SK-N-SH (cell line): Measurements from ENCODE around the gene HMOX1. TPM values are rescaled to one million over a fixed set of nuclear protein-coding genes. Genes with fewer than 3 reads are reported as not detected.

ENCODE experiments used
- CTCF ChIA-PET: fragments of 300-600, 350-600 bp; formaldehyde crosslinking; extraction: SDS; loops from one replicate; lab custom pipeline; 2021; lab: Yijun Ruan, JAX
- POLR2A ChIA-PET: fragments of 350-600 bp; sonication (Branson Sonifier 250); formaldehyde crosslinking; extraction: SDS; loops from one replicate; lab custom pipeline; 2020; ENCODE audit warnings: antibody characterized with exemption, inconsistent platforms; lab: Yijun Ruan, JAX
- DNase-seq: peaks from one replicate; pipeline ENCODE4 v3.0.0; 2012
- H2AFZ ChIP-seq: fragments of 200-600 bp; sonication (generic); 2 replicates; pipeline ENCODE4 v1.8.1; 2016; ENCODE audit warnings: antibody characterized with exemption, mild to moderate bottlenecking, low read depth
- H3F3A ChIP-seq: fragments of 200-600 bp; sonication (generic); replicated peaks from 2 replicates; pipeline ENCODE3; 2016; ENCODE audit warnings: antibody characterized with exemption, mild to moderate bottlenecking; ENCODE audit not compliant: insufficient read depth
- H3K27ac ChIP-seq, 2 experiments: fragments of 200-500 bp in 1 of 2; fragments of 200-600 bp in 1 of 2; sonication (Bioruptor generic) in 1 of 2; sonication (generic), shearing (Covaris generic) in 1 of 2; 2 replicates each; pipeline versions ENCODE4 v1.5.1 to v1.6.1; 2014 to 2016; ENCODE audit warnings: low read depth in 2 of 2, inconsistent platforms in 1 of 2, low read length in 1 of 2, mild to moderate bottlenecking in 1 of 2, mixed read lengths in 1 of 2
- H3K27me3 ChIP-seq: fragments of 200-600 bp; sonication (generic), shearing (Covaris generic); 2 replicates; pipeline ENCODE4 v1.6.1; 2016; ENCODE audit warnings: mixed run types; ENCODE audit not compliant: insufficient read depth
- H3K36me3 ChIP-seq, 2 experiments: fragments of 200-500 bp in 1 of 2; fragments of 200-600 bp in 1 of 2; sonication (Bioruptor generic) in 1 of 2; sonication (generic) in 1 of 2; replicated peaks in 1 of 2; 2 replicates each; pipeline versions ENCODE3 to v1.5.1; 2014 to 2016; ENCODE audit warnings: low read length in 1 of 2, mild to moderate bottlenecking in 1 of 2; ENCODE audit not compliant: insufficient read depth in 2 of 2, control insufficient read depth in 1 of 2
- H3K4me1 ChIP-seq, 2 experiments: fragments of 200-500 bp in 1 of 2; fragments of 200-600 bp in 1 of 2; sonication (Bioruptor generic) in 1 of 2; sonication (generic), shearing (Covaris generic) in 1 of 2; 2 replicates each; pipeline versions ENCODE4 v1.5.1 to v1.6.1; 2014 to 2016; ENCODE audit warnings: low read depth in 1 of 2, low read length in 1 of 2, mixed run types in 1 of 2; ENCODE audit not compliant: insufficient read depth in 2 of 2, control insufficient read depth in 1 of 2
- H3K4me2 ChIP-seq: fragments of 200-600 bp; sonication (generic), shearing (Covaris generic); 2 replicates; pipeline ENCODE4 v1.6.1; 2017; ENCODE audit warnings: mixed run types
- H3K4me3 ChIP-seq, 2 experiments: fragments of 200-500 bp in 1 of 2; fragments of 200-600 bp in 1 of 2; sonication (Bioruptor generic) in 1 of 2; sonication (generic), shearing (Covaris generic) in 1 of 2; 2 replicates each; pipeline versions ENCODE4 v1.5.1 to v1.8.1; 2014 to 2016; ENCODE audit warnings: low read depth in 2 of 2, inconsistent platforms in 1 of 2, low read length in 1 of 2, mild to moderate bottlenecking in 1 of 2, mixed read lengths in 1 of 2, moderate library complexity in 1 of 2
- H3K79me2 ChIP-seq: fragments of 200-600 bp; sonication (generic); 2 replicates; pipeline ENCODE4 v1.8.1; 2017; ENCODE audit warnings: mild to moderate bottlenecking; ENCODE audit not compliant: insufficient read depth
- H3K9ac ChIP-seq: fragments of 200-600 bp; sonication (generic); 2 replicates; pipeline ENCODE4 v1.6.1; 2017; ENCODE audit warnings: mixed run types
- H3K9me2 ChIP-seq: fragments of 200-600 bp; sonication (generic); 2 replicates; pipeline ENCODE4 v1.6.1; 2017; ENCODE audit warnings: mixed run types
- H3K9me3 ChIP-seq: fragments of 200-600 bp; sonication (generic); 2 replicates; pipeline ENCODE4 v1.6.1; 2017; ENCODE audit warnings: mixed run types, mild to moderate bottlenecking, moderate library complexity
- H4K20me1 ChIP-seq: fragments of 200-600 bp; sonication (generic); 2 replicates; pipeline ENCODE4 v1.6.1; 2017; ENCODE audit warnings: mild to moderate bottlenecking, mixed run types; ENCODE audit not compliant: insufficient read depth
- JUND ChIP-seq: IDR thresholded peaks from 2 replicates; pipeline ENCODE4 v1.4.0; 2012
- MEF2A ChIP-seq: IDR thresholded peaks from 2 replicates; pipeline ENCODE4 v1.4.0; 2012; ENCODE audit warnings: low read depth, borderline replicate concordance
- MXI1 ChIP-seq: IDR thresholded peaks from 2 replicates; pipeline ENCODE4 v1.6.1; 2012; ENCODE audit warnings: mild to moderate bottlenecking, low read depth, low read length, improper control_type of control experiment
- NRF1 ChIP-seq: IDR thresholded peaks from 2 replicates; pipeline ENCODE4 v1.6.1; 2012; ENCODE audit warnings: low read depth, mild to moderate bottlenecking, low read length
- POLR2AphosphoS5 ChIP-seq: IDR thresholded peaks from 2 replicates; pipeline ENCODE4 v1.6.1; 2012; ENCODE audit warnings: low read depth, low read length
- RFX5 ChIP-seq: IDR thresholded peaks from 2 replicates; pipeline ENCODE4 v1.6.1; 2012; ENCODE audit warnings: mild to moderate bottlenecking, improper control_type of control experiment, low read length
- SIN3A ChIP-seq: IDR thresholded peaks from 2 replicates; pipeline ENCODE4 v1.6.1; 2012; ENCODE audit warnings: low read depth, mild to moderate bottlenecking, low read length, moderate library complexity, borderline replicate concordance
- TAF1 ChIP-seq: IDR thresholded peaks from 2 replicates; pipeline ENCODE4 v1.6.1; 2012; ENCODE audit warnings: low read depth, mild to moderate bottlenecking, low read length, moderate library complexity, borderline replicate concordance
- TCF12 ChIP-seq: IDR thresholded peaks from 2 replicates; pipeline ENCODE4 v1.4.0; 2012
- TEAD4 ChIP-seq: IDR thresholded peaks from 2 replicates; pipeline ENCODE4 v1.4.0; 2012; ENCODE audit warnings: mild to moderate bottlenecking, borderline replicate concordance; ENCODE audit not compliant: insufficient read depth
- YY1 ChIP-seq: IDR thresholded peaks from 2 replicates; pipeline ENCODE4 v1.4.0; 2012; ENCODE audit warnings: low read depth, mild to moderate bottlenecking
- WGBS: methylation state at CpG from one replicate; pipeline ENCODE4 v1.1.6; 2017; ENCODE audit warnings: low lambda C conversion rate; 5-methylcytosine and 5-hydroxymethylcytosine counted together
- polyA plus RNA-seq, 3 experiments: library from polyadenylated mRNA; depleted of rRNA; stranded (reverse); fragments of >200 nt; gene quantifications; 2 replicates each; pipeline ENCODE4 v1.2.3, GENCODE V29; 2012
- TF ChIP-seq, protein P1 (sequence below): fragments of 150-350 bp; IDR thresholded peaks from 2 replicates; pipeline ENCODE4 v1.6.1; 2017; ENCODE audit warnings: antibody characterized with exemption, low read length, low read depth, borderline replicate concordance
- TF ChIP-seq, protein P2 (sequence below): IDR thresholded peaks from 2 replicates; pipeline ENCODE4 v1.4.0; 2012; ENCODE audit warnings: low read depth, borderline replicate concordance
- TF ChIP-seq, protein P3 (sequence below): IDR thresholded peaks from 2 replicates; pipeline ENCODE4 v1.6.1; 2012; ENCODE audit warnings: mild to moderate bottlenecking, low read depth, low read length, moderate library complexity

HMOX1 gene
- polyA plus RNA-seq, 1 of the 3 experiments (the other 2 are of a cell fraction), result 13.7 TPM

DNA sequence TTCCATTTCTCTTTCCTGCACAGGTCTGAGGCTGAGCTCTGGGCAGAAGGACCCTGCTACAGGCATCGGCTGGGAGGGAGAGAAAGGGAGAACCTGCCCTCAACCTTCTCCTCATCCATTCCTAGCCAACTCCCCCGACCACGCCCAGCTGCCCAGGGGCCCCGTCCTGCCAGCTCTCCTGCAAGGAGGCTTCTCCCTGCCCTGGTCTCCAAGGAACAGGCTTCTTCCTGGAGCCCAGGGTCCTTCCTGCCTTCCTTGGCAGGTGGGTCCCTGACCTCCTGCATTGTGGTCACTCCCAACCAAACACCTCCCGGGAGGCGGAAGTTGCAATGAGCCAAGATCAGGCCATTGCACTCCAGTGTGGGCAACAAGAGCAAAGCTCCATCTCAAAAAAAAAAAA is 12.5 kb upstream of the HMOX1 start:
- 82% methylated on average over 6 of the region's 6 CpGs for WGBS
- DNase-seq, result no peak
- Histone ChIP-seq H3K4me2 (no peak overlapping the region), H3K9ac (no peak overlapping the region), H3K9me2 (no peaks in the 10 kb centered on the region), H3K4me1 (peaks cover 3 to 5% of the 10 kb centered on the region in 2 experiments; a peak in 3 of 4 replicates), H3K27me3 (no peaks in the 10 kb centered on the region), H4K20me1 (no peaks in the 10 kb centered on the region), H3K79me2 (no peaks in the 10 kb centered on the region), H3K27ac (no peak overlapping the region), H3K4me3 (no peak overlapping the region), H3K36me3 (no peaks in the 10 kb centered on the region), H3F3A (peaks cover 3% of the 10 kb centered on the region), H3K9me3 (no peaks in the 10 kb centered on the region), H2AFZ (no peak overlapping the region)
- no peak for TF ChIP-seq NRF1
- no peak for TF ChIP-seq TCF12
- TF ChIP-seq POLR2AphosphoS5, result no peak
- TF ChIP-seq SIN3A, result no peak
- no peak for TF ChIP-seq YY1
- TF ChIP-seq RFX5, result no peak
- TF ChIP-seq TAF1, result no peak
- TF ChIP-seq MEF2A, result no peak
- TF ChIP-seq JUND, result no peak
- TF ChIP-seq, protein P1, sequence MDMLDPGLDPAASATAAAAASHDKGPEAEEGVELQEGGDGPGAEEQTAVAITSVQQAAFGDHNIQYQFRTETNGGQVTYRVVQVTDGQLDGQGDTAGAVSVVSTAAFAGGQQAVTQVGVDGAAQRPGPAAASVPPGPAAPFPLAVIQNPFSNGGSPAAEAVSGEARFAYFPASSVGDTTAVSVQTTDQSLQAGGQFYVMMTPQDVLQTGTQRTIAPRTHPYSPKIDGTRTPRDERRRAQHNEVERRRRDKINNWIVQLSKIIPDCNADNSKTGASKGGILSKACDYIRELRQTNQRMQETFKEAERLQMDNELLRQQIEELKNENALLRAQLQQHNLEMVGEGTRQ, result no peak
- no peak for TF ChIP-seq MXI1
- no peak for TF ChIP-seq TEAD4
- TF ChIP-seq, protein P2, sequence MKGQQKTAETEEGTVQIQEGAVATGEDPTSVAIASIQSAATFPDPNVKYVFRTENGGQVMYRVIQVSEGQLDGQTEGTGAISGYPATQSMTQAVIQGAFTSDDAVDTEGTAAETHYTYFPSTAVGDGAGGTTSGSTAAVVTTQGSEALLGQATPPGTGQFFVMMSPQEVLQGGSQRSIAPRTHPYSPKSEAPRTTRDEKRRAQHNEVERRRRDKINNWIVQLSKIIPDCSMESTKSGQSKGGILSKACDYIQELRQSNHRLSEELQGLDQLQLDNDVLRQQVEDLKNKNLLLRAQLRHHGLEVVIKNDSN, result no peak
- TF ChIP-seq, protein P3, sequence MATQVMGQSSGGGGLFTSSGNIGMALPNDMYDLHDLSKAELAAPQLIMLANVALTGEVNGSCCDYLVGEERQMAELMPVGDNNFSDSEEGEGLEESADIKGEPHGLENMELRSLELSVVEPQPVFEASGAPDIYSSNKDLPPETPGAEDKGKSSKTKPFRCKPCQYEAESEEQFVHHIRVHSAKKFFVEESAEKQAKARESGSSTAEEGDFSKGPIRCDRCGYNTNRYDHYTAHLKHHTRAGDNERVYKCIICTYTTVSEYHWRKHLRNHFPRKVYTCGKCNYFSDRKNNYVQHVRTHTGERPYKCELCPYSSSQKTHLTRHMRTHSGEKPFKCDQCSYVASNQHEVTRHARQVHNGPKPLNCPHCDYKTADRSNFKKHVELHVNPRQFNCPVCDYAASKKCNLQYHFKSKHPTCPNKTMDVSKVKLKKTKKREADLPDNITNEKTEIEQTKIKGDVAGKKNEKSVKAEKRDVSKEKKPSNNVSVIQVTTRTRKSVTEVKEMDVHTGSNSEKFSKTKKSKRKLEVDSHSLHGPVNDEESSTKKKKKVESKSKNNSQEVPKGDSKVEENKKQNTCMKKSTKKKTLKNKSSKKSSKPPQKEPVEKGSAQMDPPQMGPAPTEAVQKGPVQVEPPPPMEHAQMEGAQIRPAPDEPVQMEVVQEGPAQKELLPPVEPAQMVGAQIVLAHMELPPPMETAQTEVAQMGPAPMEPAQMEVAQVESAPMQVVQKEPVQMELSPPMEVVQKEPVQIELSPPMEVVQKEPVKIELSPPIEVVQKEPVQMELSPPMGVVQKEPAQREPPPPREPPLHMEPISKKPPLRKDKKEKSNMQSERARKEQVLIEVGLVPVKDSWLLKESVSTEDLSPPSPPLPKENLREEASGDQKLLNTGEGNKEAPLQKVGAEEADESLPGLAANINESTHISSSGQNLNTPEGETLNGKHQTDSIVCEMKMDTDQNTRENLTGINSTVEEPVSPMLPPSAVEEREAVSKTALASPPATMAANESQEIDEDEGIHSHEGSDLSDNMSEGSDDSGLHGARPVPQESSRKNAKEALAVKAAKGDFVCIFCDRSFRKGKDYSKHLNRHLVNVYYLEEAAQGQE, result no peak
- POLR2A ChIA-PET, result no interaction called here
- CTCF ChIA-PET, result interaction anchor here (0.9 to 1.7 kb wide), 3 partner anchors 9 to 578 kb away, joined by 3 to 5 read pairs (median 5); no protein-coding TSS in a partner anchor
